PC-9 (cell line): Measurements from ENCODE around the gene PSMG4. TPM values are rescaled to one million over a fixed set of nuclear protein-coding genes. Genes with fewer than 3 reads are reported as not detected.
"Not testable (repeated sequence)": the region's sequence is repeated elsewhere in the genome, so short reads cannot be mapped to it uniquely, and the experiment has no call there.

Experiments used
- BruUV-seq: library from RNA; stranded (reverse); fragments of 400-500 nt; replicated peaks from 2 replicates; lab custom pipeline; 2021; lab: Mats Ljungman, UMichigan
- CTCF ChIA-PET: fragments of 300-600 bp; sonication (Branson Sonifier 250); formaldehyde crosslinking; loops from one replicate; lab custom pipeline; 2022; ENCODE audit warnings: antibody characterized with exemption; lab: Charles Lee
- POLR2A ChIA-PET: fragments of 300-600 bp; sonication (Branson Sonifier 250); formaldehyde crosslinking; loops from one replicate; lab custom pipeline; 2022; ENCODE audit warnings: antibody characterized with exemption; ENCODE audit not compliant: unreplicated experiment; lab: Charles Lee
- DNase-seq, 2 experiments: peaks; one replicate each; pipeline versions ENCODE4 v3.0.0 to v3.0.0-alpha.2; 2015 to 2022; ENCODE audit warnings: mixed read lengths in 1 of 2
- H2AFZ ChIP-seq: fragments of 200-600 bp; sonication (generic); 2 replicates; pipeline ENCODE4 v1.8.1; 2017; ENCODE audit warnings: antibody characterized with exemption
- H3F3A ChIP-seq: fragments of 200-600 bp; sonication (generic); 2 replicates; pipeline ENCODE4 v1.8.1; 2017; ENCODE audit warnings: antibody characterized with exemption, mild to moderate bottlenecking, low read depth; ENCODE audit not compliant: insufficient read depth
- H3K27ac ChIP-seq: fragments of 200-600 bp; sonication (generic); 2 replicates; pipeline ENCODE4 v1.6.1; 2016; ENCODE audit warnings: mixed run types
- H3K27me3 ChIP-seq: fragments of 200-600 bp; sonication (generic); 2 replicates; pipeline ENCODE4 v1.6.1; 2016; ENCODE audit warnings: low read depth, mixed run types; ENCODE audit not compliant: insufficient read depth
- H3K36me3 ChIP-seq: fragments of 200-600 bp; sonication (generic); 2 replicates; pipeline ENCODE4 v1.6.1; 2016; ENCODE audit warnings: low read depth, mixed run types
- H3K4me1 ChIP-seq: fragments of 200-600 bp; sonication (generic); replicated peaks from 2 replicates; pipeline ENCODE4 v1.6.1; 2016; ENCODE audit warnings: mixed run types; ENCODE audit not compliant: insufficient read depth
- H3K4me2 ChIP-seq: fragments of 200-600 bp; sonication (generic); 2 replicates; pipeline ENCODE4 v1.6.1; 2017; ENCODE audit warnings: mixed run types
- H3K4me3 ChIP-seq: fragments of 200-600 bp; sonication (generic); 2 replicates; pipeline ENCODE4 v1.6.1; 2016; ENCODE audit warnings: mixed run types
- H3K79me2 ChIP-seq: fragments of 200-600 bp; sonication (generic); 2 replicates; pipeline ENCODE4 v1.6.1; 2017; ENCODE audit warnings: low read depth, mixed run types
- H3K9me2 ChIP-seq: fragments of 200-600 bp; sonication (generic); 2 replicates; pipeline ENCODE4 v1.8.1; 2017; ENCODE audit warnings: mild to moderate bottlenecking; ENCODE audit not compliant: insufficient read depth
- H3K9me3 ChIP-seq: fragments of 200-600 bp; sonication (generic); 2 replicates; pipeline ENCODE4 v1.8.1; 2016; ENCODE audit warnings: low read depth; ENCODE audit not compliant: insufficient read depth
- H4K20me1 ChIP-seq: fragments of 200-600 bp; sonication (generic); 2 replicates; pipeline ENCODE4 v1.8.1; 2017; ENCODE audit not compliant: insufficient read depth
- CTCF ChIP-seq: fragments of 200-600 bp; sonication (generic); conservative IDR thresholded peaks from 2 replicates; pipeline ENCODE4 v1.6.1; 2017; ENCODE audit warnings: mixed run types, antibody characterized with exemption, mild to moderate bottlenecking, moderate library complexity
- EZH2 ChIP-seq: fragments of 200-600 bp; sonication (generic); IDR thresholded peaks from 2 replicates; pipeline ENCODE4 v1.8.0; 2017; ENCODE audit warnings: antibody characterized with exemption, low read depth
- intact Hi-C: fragments of 100-400 bp; cut with micrococcal nuclease; formaldehyde crosslinking; loops from one replicate; pipeline ENCODE4 v1.10.0; 2022; ENCODE audit not compliant: unreplicated experiment
- total RNA-seq: library from RNA; stranded (reverse); gene quantifications from 2 replicates; pipeline ENCODE4 v1.2.3, GENCODE V29; 2021

The PSMG4 gene
- total RNA-seq, 1 experiment from 2014 or later = 33.8 TPM

- no peaks in the 10 kb centered on the region for H4K20me1 ChIP-seq
- no TSS peak for BruUV-seq
- H3K79me2 ChIP-seq = no peaks in the 10 kb centered on the region
- no peaks in the 10 kb centered on the region for H3K27me3 ChIP-seq
- H3K4me3 ChIP-seq = no peak overlapping the region
- no peaks in the 10 kb centered on the region for H3K9me3 ChIP-seq
- H3K36me3 ChIP-seq = no peaks in the 10 kb centered on the region
- H3K9me2 ChIP-seq = no peaks in the 10 kb centered on the region
- no peaks in the 10 kb centered on the region for H3K4me1 ChIP-seq
- no peak overlapping the region for H2AFZ ChIP-seq
- H3F3A ChIP-seq = no peaks in the 10 kb centered on the region
- intact Hi-C loops = no loop called here
- TF ChIP-seq EZH2 (no peak), CTCF (no peak)
- H3K4me2 ChIP-seq = no peak overlapping the region
- POLR2A ChIA-PET = no interaction called here
- CTCF ChIA-PET = no interaction called here
- no peak overlapping the region for H3K27ac ChIP-seq
- DNase-seq = no peak
Measured at GRCh38 chr6:3242768-3243167, 16.0 kb upstream of the PSMG4 start.

GRCh38 chr6:3244003-3244831, 14.5 kb upstream of the PSMG4 start:
- BruUV-seq = no TSS peak
- intact Hi-C loops = no loop called here
- H3K79me2 ChIP-seq = no peaks in the 10 kb centered on the region
- TF ChIP-seq CTCF = no peak
- TF ChIP-seq EZH2 = no peak
- no peaks in the 10 kb centered on the region for H4K20me1 ChIP-seq
- POLR2A ChIA-PET = no interaction called here
- no peaks in the 10 kb centered on the region for H3K4me1 ChIP-seq
- H3K4me2 ChIP-seq = no peak overlapping the region
- DNase-seq = no peak
- no peak overlapping the region for H2AFZ ChIP-seq
- H3K9me3 ChIP-seq = no peaks in the 10 kb centered on the region
- no peaks in the 10 kb centered on the region for H3K27me3 ChIP-seq
- no peaks in the 10 kb centered on the region for H3K36me3 ChIP-seq
- CTCF ChIA-PET = interaction anchor here (0.5 kb wide), 1 partner anchor 118 kb away, joined by 3 read pairs; no protein-coding TSS in a partner anchor
- no peaks in the 10 kb centered on the region for H3K9me2 ChIP-seq
- H3K27ac ChIP-seq = no peak overlapping the region
- H3K4me3 ChIP-seq = no peak overlapping the region
- H3F3A ChIP-seq = no peaks in the 10 kb centered on the region

- intact Hi-C loops, H3K27me3 ChIP-seq, H3K36me3 ChIP-seq, H3K4me2 ChIP-seq, BruUV-seq, CTCF ChIA-PET, H3K4me1 ChIP-seq, H3K9me3 ChIP-seq, H3F3A ChIP-seq, H2AFZ ChIP-seq, H3K9me2 ChIP-seq, DNase-seq, H3K4me3 ChIP-seq, POLR2A ChIA-PET, H3K79me2 ChIP-seq, H4K20me1 ChIP-seq, H3K27ac ChIP-seq: not testable (repeated sequence)
Measured at GRCh38 chr6:3244832-3245161, 13.9 kb upstream of the PSMG4 start.
